Right lobe of liver (tissue), 6 donors: Measurements from ENCODE around the gene MMP3. TPM values are rescaled to one million over a fixed set of nuclear protein-coding genes. Genes with fewer than 3 reads are reported as not detected.
A peak's percentile ranks its signal among the peaks of the same experiment; 100 is the strongest.

Source experiments
- ATAC-seq, 4 donors: fragments of 200-7000 bp; cut with Tn5 transposase; one replicate each; pipeline ENCODE4 v1.9.1; 2020; ENCODE audit warnings: mild to moderate bottlenecking in 4 of 4, moderate library complexity in 4 of 4
- DNase-seq, 3 donors: peaks; one replicate each; pipeline ENCODE4 v3.0.0-alpha.2; 2020
- H3K27ac ChIP-seq, 3 donors: fragments of 200-600 bp; one replicate each; pipeline ENCODE4 v1.8.0; 2022
- H3K27me3 ChIP-seq, 2 donors: fragments of 200-600 bp; one replicate each; pipeline ENCODE4 v1.8.0; 2022
- H3K36me3 ChIP-seq, 4 donors: fragments of 200-600 bp; sonication (generic) in 1 of 4; one replicate each; pipeline versions ENCODE4 v1.5.1 to v1.8.0; 2017 to 2022; ENCODE audit warnings: control low read depth in 1 of 4
- H3K4me1 ChIP-seq, 4 donors: fragments of 200-600 bp; sonication (generic) in 1 of 4; one replicate each; pipeline versions ENCODE4 v1.5.1 to v1.8.0; 2017 to 2022; ENCODE audit warnings: control low read depth in 1 of 4
- H3K4me3 ChIP-seq, 3 donors: fragments of 200-600 bp; one replicate each; pipeline ENCODE4 v1.8.0; 2022
- H3K9me3 ChIP-seq, 4 donors: fragments of 200-600 bp; sonication (generic) in 1 of 4; one replicate each; pipeline versions ENCODE4 v1.5.1 to v1.8.0; 2017 to 2022; ENCODE audit warnings: control low read depth in 1 of 4
- CTCF ChIP-seq, 4 donors: fragments of 200-600 bp in 3 of 4; fragments of 450-650 bp in 1 of 4; IDR thresholded peaks; one replicate each; pipeline versions ENCODE4 v1.5.1 to v1.8.0; 2016 to 2022; ENCODE audit warnings: antibody characterized with exemption in 4 of 4, mild to moderate bottlenecking in 2 of 4
- POLR2A ChIP-seq: fragments of 450-650 bp; IDR thresholded peaks from one replicate; pipeline ENCODE4 v1.6.1; 2017; ENCODE audit warnings: antibody characterized with exemption, mild to moderate bottlenecking
- WGBS: methylation state at CpG from one replicate; pipeline ENCODE4 v1.1.6; 2018; ENCODE audit warnings: low coverage, low lambda C conversion rate; ENCODE audit not compliant: insufficient coverage; ENCODE audit errors: missing lambda C conversion rate; 5-methylcytosine and 5-hydroxymethylcytosine counted together
- intact Hi-C, 2 donors: fragments of 100-400 bp; cut with DNase I; formaldehyde crosslinking; loops; one replicate each; pipeline versions ENCODE4 v1.11.2 to v1.14.1; 2022
- long read RNA-seq: library from polyadenylated mRNA; unstranded; transcript quantifications from one replicate; pipeline ENCODE4 v2.0.0, GENCODE V29; 2019
- total RNA-seq, 6 experiments: library from RNA; depleted of rRNA in 2 of 6; stranded (reverse); fragments of >200 nt in 2 of 6; fragmentation: NEBNext Ultra II Directional in 3 of 6; extraction: Animal tissue kit (Norgen Biotek cat#: 25700) in 3 of 6; gene quantifications; one replicate each; pipeline versions ENCODE4 v1.1.0 to v1.2.4, GENCODE V29; 2016 to 2023
- donor health status: DM: no; HTN: yes; CAD: no.
- donor health status: DM: no; HTN: no; CAD: no.
- donor health status: DM: no; HTN: no; CAD: no.
- donor health status: DM: no; HTN: yes; CAD: no.
- donor health status: DM: no; HTN: yes; CAD: no.

MMP3 gene
- not detected for total RNA-seq
- long read RNA-seq, result 0 reads

GRCh38 chr11:102843489-102843888 lies at the start of gene MMP3:
Gene MMP3, minus strand, starts transcription at chr11:102843609. Its CDS starts 63 bp downstream, at chr11:102843546.
- no peaks in the 10 kb centered on the region for H3K27me3 ChIP-seq
- no peaks in the 10 kb centered on the region for H3K9me3 ChIP-seq
- TF ChIP-seq POLR2A, result no peak
- H3K27ac ChIP-seq, result no peak within 1 kb of the TSS
- no peak within 1 kb of the TSS for H3K4me3 ChIP-seq
- ATAC-seq (no peak), DNase-seq (no peak)
- intact Hi-C loops, result no loop called here
- WGBS, result 55% methylated on average over 4 of the region's 4 CpGs
- no peaks in the 10 kb centered on the region for H3K4me1 ChIP-seq
- H3K36me3 ChIP-seq, result no peaks in the 10 kb centered on the region

- intact Hi-C loops, result no loop called here
- Histone ChIP-seq H3K36me3 (no peaks in the 10 kb centered on the region), H3K4me1 (no peaks in the 10 kb centered on the region), H3K9me3 (no peaks in the 10 kb centered on the region), H3K27me3 (no peaks in the 10 kb centered on the region), H3K27ac (no peak overlapping the region), H3K4me3 (no peak overlapping the region)
- TF ChIP-seq CTCF (IDR thresholded peaks at IDR 0.05) (no peak), POLR2A (no peak)
- WGBS, result 69% methylated on average over 1 of the region's 1 CpG
- no peak for DNase-seq
- ATAC-seq, result no peak
Observed at GRCh38 chr11:102891736-102892135, 48.3 kb upstream of the MMP3 start.

GRCh38 chr11:102886999-102887398 lies 43.6 kb upstream of the MMP3 start:
- intact Hi-C loops, result no loop called here
- ATAC-seq, result no peak
- H3K36me3 ChIP-seq, result no peaks in the 10 kb centered on the region
- no peaks in the 10 kb centered on the region for H3K27me3 ChIP-seq
- H3K4me3 ChIP-seq, result no peak overlapping the region
- no peak overlapping the region for H3K27ac ChIP-seq
- H3K4me1 ChIP-seq, result no peaks in the 10 kb centered on the region
- DNase-seq, result no peak
- TF ChIP-seq POLR2A (no peak), CTCF (IDR thresholded peaks at IDR 0.05) (no peak)
- WGBS, result 68% methylated on average over 6 of the region's 6 CpGs
- no peaks in the 10 kb centered on the region for H3K9me3 ChIP-seq

- TF ChIP-seq POLR2A (no peak), CTCF (IDR thresholded peaks at IDR 0.05) (no peak)
- no peaks in the 10 kb centered on the region for H3K27me3 ChIP-seq
- intact Hi-C loops, result no loop called here
- H3K27ac ChIP-seq, result no peak overlapping the region
- no peaks in the 10 kb centered on the region for H3K9me3 ChIP-seq
- H3K4me3 ChIP-seq, result no peak overlapping the region
- ATAC-seq (no peak), DNase-seq (no peak)
- WGBS, result 54% methylated on average over 3 of the region's 3 CpGs
- no peaks in the 10 kb centered on the region for H3K36me3 ChIP-seq
- H3K4me1 ChIP-seq, result no peaks in the 10 kb centered on the region
Observed at GRCh38 chr11:102883141-102883540, 39.7 kb upstream of the MMP3 start.

GRCh38 chr11:102882389-102883024 lies 39.1 kb upstream of the MMP3 start:
- H3K27ac ChIP-seq, result no peak overlapping the region
- WGBS, result 41% methylated on average over 4 of the region's 4 CpGs
- DNase-seq, result no peak
- no peaks in the 10 kb centered on the region for H3K27me3 ChIP-seq
- no peaks in the 10 kb centered on the region for H3K9me3 ChIP-seq
- H3K4me1 ChIP-seq, result no peaks in the 10 kb centered on the region
- H3K36me3 ChIP-seq, result no peaks in the 10 kb centered on the region
- no peak overlapping the region for H3K4me3 ChIP-seq
- intact Hi-C loops, result no loop called here
- ATAC-seq, result peak; percentile 33 to 62 (median 48)
- TF ChIP-seq CTCF (IDR thresholded peaks at IDR 0.05) (no peak), POLR2A (no peak)
